Measurements from ENCODE around the gene CRIP3.

GRCh38 chr6:43273707-43274106, 34.9 kb downstream of the CRIP3 start:
- no peak for TF ChIP-seq CTCF (conservative IDR thresholded peaks at IDR 0.05; ENCODE audit: low read length)
- TF ChIP-seq EZH2phosphoT487 (IDR thresholded peaks at IDR 0.05; ENCODE audit: borderline replicate concordance) = no peak
